GM19395 (cell line): ENCODE data around the gene RNF207.

Source experiments
- ATAC-seq: cut with Tn5 transposase; IDR thresholded peaks from one replicate; pipeline ENCODE4 v1.9.1; 2021; ENCODE audit warnings: mild to moderate bottlenecking, moderate library complexity; ENCODE audit not compliant: unreplicated experiment

RNF207 gene, protein sequence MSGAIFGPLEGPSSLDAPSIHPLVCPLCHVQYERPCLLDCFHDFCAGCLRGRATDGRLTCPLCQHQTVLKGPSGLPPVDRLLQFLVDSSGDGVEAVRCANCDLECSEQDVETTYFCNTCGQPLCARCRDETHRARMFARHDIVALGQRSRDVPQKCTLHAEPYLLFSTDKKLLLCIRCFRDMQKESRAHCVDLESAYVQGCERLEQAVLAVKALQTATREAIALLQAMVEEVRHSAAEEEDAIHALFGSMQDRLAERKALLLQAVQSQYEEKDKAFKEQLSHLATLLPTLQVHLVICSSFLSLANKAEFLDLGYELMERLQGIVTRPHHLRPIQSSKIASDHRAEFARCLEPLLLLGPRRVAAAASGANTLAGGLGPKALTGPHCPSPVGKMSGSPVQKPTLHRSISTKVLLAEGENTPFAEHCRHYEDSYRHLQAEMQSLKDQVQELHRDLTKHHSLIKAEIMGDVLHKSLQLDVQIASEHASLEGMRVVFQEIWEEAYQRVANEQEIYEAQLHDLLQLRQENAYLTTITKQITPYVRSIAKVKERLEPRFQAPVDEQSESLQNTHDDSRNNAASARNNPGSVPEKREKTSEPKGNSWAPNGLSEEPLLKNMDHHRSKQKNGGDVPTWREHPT

GRCh38 chr1:6205849-6206519, at the start of gene RNF207:
RNF207 (plus strand) TSS chr1:6206119; CDS start chr1:6206536, 417 bp downstream.
- ATAC-seq: peak; percentile 57

DNA sequence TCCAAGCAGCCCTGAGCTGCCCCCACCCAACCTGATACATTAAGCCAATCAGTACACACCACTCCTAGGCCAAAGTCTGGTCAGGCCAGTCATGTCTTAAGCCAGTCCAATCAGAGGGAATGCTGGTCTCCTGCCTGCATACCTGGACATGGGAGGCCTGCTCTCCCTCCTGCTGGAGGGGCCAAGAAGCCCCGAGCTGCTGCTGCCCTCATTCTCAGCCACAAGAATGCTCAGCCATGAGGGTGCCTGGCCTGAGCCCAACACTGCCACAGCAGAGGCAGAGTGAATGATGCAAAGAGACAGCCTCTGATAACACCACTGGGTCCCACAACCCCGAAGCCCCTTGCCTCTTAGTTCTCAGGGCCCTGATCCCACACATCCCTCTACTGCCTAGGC, 48.8 kb upstream of the RNF207 start:
- no peak for ATAC-seq

DNA sequence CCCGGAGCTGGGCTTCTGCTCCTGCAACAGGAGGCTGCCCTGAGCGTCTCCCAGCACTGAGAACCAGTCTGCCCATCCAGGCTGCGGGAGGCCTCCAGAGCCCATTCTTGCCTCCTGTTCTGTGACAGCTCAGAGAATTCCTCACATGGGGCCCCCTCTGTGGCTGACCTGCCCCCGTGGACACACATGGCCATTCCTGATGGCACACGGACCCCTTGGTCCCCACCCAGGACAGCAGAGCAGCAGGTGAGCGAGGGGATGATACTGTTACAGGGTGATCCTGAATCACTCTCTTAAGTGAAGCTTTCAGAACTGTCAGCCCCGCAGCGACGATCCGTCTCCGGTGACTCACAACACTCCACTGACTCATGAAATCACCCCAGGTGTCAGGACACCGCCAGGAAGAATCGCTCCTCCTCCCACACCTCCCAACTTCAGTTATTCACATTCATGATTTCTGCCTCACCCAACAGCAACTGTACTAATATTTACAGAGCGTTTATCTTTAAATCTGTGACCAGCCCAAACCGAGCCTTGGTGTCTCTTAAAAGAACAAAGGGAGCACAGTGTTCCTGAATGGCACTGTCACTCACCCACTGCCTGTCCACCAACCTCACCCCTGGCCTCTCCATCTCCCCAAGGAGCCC, 48.3 kb upstream of the RNF207 start:
- no peak for ATAC-seq

GRCh38 chr1:6158181-6158580, 47.7 kb upstream of the RNF207 start:
- no peak for ATAC-seq

GRCh38 chr1:6162341-6162740, 43.6 kb upstream of the RNF207 start:
- ATAC-seq: no peak

DNA sequence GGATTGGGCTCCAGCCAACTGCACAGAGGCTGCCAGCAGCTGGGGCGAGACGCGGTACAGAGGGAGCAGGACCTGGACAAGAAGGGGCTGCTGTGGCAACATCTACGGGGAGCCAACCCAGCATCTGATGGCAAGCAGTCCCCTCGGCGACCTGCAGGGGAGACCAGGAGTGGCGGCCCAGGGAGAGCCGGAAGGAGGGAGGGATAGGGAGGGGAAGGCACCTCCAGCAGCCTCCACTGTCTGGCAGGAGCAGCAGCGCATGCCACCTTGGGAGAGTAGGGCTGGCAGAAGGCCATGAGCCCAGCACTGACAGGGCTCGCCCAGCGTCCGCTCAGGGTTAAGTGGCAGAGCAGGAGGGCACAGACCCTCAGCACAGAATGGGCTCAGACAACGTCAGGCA, 43.1 kb upstream of the RNF207 start:
- no peak for ATAC-seq

GRCh38 chr1:6163191-6163972, 42.5 kb upstream of the RNF207 start:
- no peak for ATAC-seq

GRCh38 chr1:6163973-6164617, 41.8 kb upstream of the RNF207 start:
- ATAC-seq: no peak

- no peak for ATAC-seq
Measured at GRCh38 chr1:6165027-6165426, 40.9 kb upstream of the RNF207 start.

DNA sequence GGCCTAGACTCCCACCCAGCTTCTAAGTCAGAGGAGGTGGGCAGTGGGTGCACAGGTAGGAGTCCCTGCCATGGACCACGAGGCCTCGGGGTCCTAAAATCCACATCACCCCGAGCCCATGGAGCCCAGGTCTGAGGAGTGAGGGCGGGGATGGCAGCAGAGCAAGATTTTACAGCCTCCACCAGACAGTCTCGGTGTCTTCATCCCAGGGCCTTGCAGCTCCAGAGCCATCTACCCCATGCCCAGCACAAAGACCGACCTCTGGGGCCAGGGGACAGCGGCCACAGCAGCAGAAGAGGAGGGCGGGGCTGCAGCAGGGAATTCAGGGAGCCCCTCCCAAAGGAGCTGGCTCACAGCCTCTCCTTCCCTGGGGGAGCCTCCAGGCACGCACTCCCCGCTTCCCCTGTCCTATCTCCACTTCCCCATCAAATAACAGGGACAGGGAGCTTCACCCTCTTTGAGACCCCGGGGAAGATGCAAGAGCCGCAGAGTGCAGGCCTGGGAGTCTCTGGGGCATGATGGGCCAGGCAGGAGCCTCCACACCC, 40.4 kb upstream of the RNF207 start:
- no peak for ATAC-seq

DNA sequence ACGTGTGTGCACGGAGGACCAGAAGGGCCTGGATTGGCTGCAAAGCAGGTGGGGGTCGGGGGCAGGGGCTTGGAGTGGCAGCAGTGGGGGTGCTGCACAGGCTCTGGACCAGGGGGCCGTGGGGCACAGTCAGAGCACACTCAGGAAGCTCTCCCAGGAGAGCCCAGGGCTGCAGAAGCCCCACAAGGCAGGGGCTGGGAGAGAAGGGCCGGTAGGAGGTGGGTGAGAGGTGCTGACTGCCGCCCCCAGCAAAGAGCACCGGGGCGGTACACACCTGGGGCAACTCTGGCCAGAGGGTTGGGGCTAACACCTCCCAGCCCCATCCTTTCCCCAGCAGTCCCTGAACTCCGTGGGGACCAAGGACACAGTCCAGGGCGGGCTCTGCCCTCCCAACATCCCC, 39.7 kb upstream of the RNF207 start:
- ATAC-seq: no peak

- no peak for ATAC-seq
Measured at GRCh38 chr1:6166655-6167390, 39.1 kb upstream of the RNF207 start.

GRCh38 chr1:6167391-6168303, 38.3 kb upstream of the RNF207 start:
- ATAC-seq: no peak

- ATAC-seq: no peak
Measured at GRCh38 chr1:6168947-6169586, 36.9 kb upstream of the RNF207 start.

GRCh38 chr1:6170116-6170741, 35.7 kb upstream of the RNF207 start:
- no peak for ATAC-seq

DNA sequence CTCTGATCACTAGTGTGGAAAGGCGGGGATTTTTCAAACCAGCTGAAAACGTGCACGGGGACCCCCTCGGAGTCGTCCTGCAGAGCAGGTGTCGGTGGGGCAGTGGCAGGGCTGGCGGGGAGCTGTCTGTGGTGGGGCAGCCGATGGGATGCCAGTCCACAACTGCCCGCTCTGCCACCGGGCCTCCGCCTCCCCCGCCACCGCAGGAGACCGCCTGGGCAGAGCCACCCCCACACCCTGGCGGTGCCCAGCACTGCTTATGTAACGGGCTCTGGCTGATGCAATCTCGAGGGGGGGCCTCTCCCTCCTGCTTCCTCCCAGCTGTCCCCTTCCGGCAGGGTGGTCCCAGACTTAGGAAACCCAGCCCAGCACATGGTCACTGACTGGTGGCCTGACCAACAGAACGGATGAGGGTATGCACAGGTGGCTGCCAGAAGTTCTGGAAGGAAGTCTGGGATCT, 35.1 kb upstream of the RNF207 start:
- no peak for ATAC-seq

DNA sequence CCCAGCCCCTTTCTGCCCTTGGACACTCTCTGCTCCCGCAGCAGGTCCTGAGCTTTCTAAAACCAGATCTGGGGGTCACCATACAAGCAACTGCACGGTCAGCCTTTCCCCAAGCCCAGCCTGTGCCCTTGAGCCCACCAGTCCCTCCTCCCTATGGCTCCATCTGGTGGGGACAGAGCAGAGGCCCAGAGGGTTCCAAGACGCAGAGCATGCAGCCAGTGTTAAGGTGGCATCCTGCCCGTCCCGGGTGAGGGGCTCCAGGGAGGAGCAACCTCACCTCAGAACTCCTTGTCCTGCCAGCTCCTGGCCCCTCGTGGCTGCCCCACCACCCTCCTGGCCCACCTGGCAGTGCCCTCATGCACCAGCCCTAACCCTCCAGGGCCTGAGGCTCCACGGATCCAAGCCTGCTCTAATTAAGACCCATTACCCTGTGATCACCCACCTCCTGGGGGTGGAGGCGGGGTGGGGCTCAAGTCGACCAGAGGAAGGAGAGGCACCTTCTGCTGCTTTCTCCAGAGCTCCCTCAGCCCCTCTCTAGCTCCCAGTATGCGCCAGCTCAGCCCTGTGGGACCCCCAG, 34.3 kb upstream of the RNF207 start:
- ATAC-seq: no peak
